B cell (primary cell): Measurements from ENCODE around the gene RCN1. TPM values are rescaled to one million over a fixed set of nuclear protein-coding genes. Genes with fewer than 3 reads are reported as not detected.

ENCODE experiments used
- ATAC-seq: fragments of 200-7000 bp; cut with Tn5 transposase; one replicate; pipeline ENCODE4 v1.10.0; 2021; ENCODE audit warnings: low read depth, mild to moderate bottlenecking, moderate number of reproducible peaks, moderate library complexity
- CTCF ChIA-PET: fragments of 350-600 bp; sonication (Branson Sonifier 250); formaldehyde crosslinking; loops from one replicate; lab custom pipeline; 2021; ENCODE audit warnings: antibody characterized with exemption, inconsistent platforms; lab: Charles Lee
- POLR2A ChIA-PET: fragments of 350-600 bp; sonication (Branson Sonifier 250); formaldehyde crosslinking; loops from one replicate; lab custom pipeline; 2021; ENCODE audit warnings: antibody characterized with exemption; lab: Charles Lee
- DNase-seq: peaks from one replicate; pipeline ENCODE4 v3.0.0; 2013
- H2AFZ ChIP-seq: 2 replicates; pipeline ENCODE4 v1.6.1; 2012; ENCODE audit warnings: mild to moderate bottlenecking, low read depth, low read length; ENCODE audit not compliant: insufficient read depth, poor library complexity, severe bottlenecking
- H3K27ac ChIP-seq, 2 donors: 1 replicate in 1 of 2; 2 replicates in 1 of 2; pipeline ENCODE4 v1.5.1; 2012 to 2013; ENCODE audit warnings: low read length in 2 of 2, mild to moderate bottlenecking in 2 of 2, moderate library complexity in 1 of 2
- H3K27me3 ChIP-seq, 4 experiments: fragments of 200-600 bp in 1 of 4; sonication (generic) in 1 of 4; replicated peaks in 1 of 4; 1 replicate in 2 of 4; 2 replicates in 2 of 4; pipeline versions ENCODE4 v1.6.1 to v1.7.0; 2013 to 2016; ENCODE audit warnings: low read length in 3 of 4, mild to moderate bottlenecking in 2 of 4, mixed read lengths in 1 of 4, moderate library complexity in 1 of 4; ENCODE audit not compliant: insufficient read depth in 4 of 4, control insufficient read depth in 3 of 4; ENCODE audit errors: control extremely low read depth in 1 of 4
- H3K36me3 ChIP-seq, 2 experiments: replicated peaks in 1 of 2; 1 replicate in 1 of 2; 2 replicates in 1 of 2; pipeline versions ENCODE4 v1.6.1 to v1.7.1; 2013; ENCODE audit warnings: low read length in 1 of 2; ENCODE audit not compliant: insufficient read depth in 2 of 2, control insufficient read depth in 1 of 2; ENCODE audit errors: control extremely low read depth in 1 of 2, extremely low read depth in 1 of 2
- H3K4me1 ChIP-seq, 2 donors: fragments of 200-600 bp in 1 of 2; sonication (generic) in 1 of 2; 1 replicate in 1 of 2; 2 replicates in 1 of 2; pipeline versions ENCODE4 v1.5.1 to v1.6.1; 2013 to 2017; ENCODE audit warnings: low read length in 2 of 2; ENCODE audit not compliant: control insufficient read depth in 2 of 2, insufficient read depth in 2 of 2
- H3K4me2 ChIP-seq: replicated peaks from 2 replicates; pipeline ENCODE3; 2012; ENCODE audit warnings: mild to moderate bottlenecking, low read depth, low read length; ENCODE audit not compliant: poor library complexity, severe bottlenecking
- H3K4me3 ChIP-seq, 5 experiments: fragments of 200-600 bp in 1 of 5; sonication (generic) in 1 of 5; 1 replicate in 3 of 5; 2 replicates in 2 of 5; pipeline versions ENCODE4 v1.5.1 to v1.7.0; 2011 to 2016; ENCODE audit warnings: low read length in 4 of 5, mild to moderate bottlenecking in 4 of 5, low read depth in 2 of 5, control low read depth in 1 of 5, moderate library complexity in 1 of 5; ENCODE audit not compliant: insufficient read depth in 1 of 5; ENCODE audit errors: control extremely low read depth in 1 of 5, extremely low read depth in 1 of 5
- H3K79me2 ChIP-seq: fragments of 200-600 bp; sonication (generic); one replicate; pipeline ENCODE4 v1.6.0; 2016; ENCODE audit warnings: low read length; ENCODE audit not compliant: control insufficient read depth, insufficient read depth
- H3K9ac ChIP-seq: fragments of 200-600 bp; sonication (generic); 2 replicates; pipeline ENCODE4 v1.6.1; 2017; ENCODE audit warnings: mild to moderate bottlenecking, low read length, moderate library complexity
- H3K9me3 ChIP-seq, 3 donors: one replicate each; pipeline versions ENCODE4 v1.6.1 to v1.7.1; 2013; ENCODE audit warnings: low read length in 2 of 3; ENCODE audit not compliant: control insufficient read depth in 2 of 3, insufficient read depth in 1 of 3; ENCODE audit errors: control extremely low read depth in 1 of 3
- H4K20me1 ChIP-seq: 2 replicates; pipeline ENCODE4 v1.6.0; 2012; ENCODE audit warnings: mild to moderate bottlenecking, low read length; ENCODE audit not compliant: insufficient read depth, control insufficient read depth, poor library complexity, severe bottlenecking
- H3K27ac Mint-ChIP-seq: one replicate; pipeline ENCODE4 v1.8.0; 2021; ENCODE audit warnings: mixed read lengths
- H3K27me3 Mint-ChIP-seq: one replicate; pipeline ENCODE4 v1.8.0; 2021; ENCODE audit warnings: mixed read lengths
- H3K4me1 Mint-ChIP-seq: one replicate; pipeline ENCODE4 v1.8.0; 2021; ENCODE audit warnings: mixed read lengths
- H3K4me3 Mint-ChIP-seq: one replicate; pipeline ENCODE4 v1.8.0; 2021; ENCODE audit warnings: mixed read lengths
- H3K9me3 Mint-ChIP-seq: one replicate; pipeline ENCODE4 v1.8.0; 2022; ENCODE audit warnings: mixed read lengths; ENCODE audit not compliant: insufficient read depth
- EZH2 ChIP-seq: IDR thresholded peaks from 2 replicates; pipeline ENCODE4 v1.6.1; 2012; ENCODE audit warnings: borderline replicate concordance, low read depth, mild to moderate bottlenecking, moderate library complexity, low read length; ENCODE audit not compliant: insufficient read depth, poor library complexity, severe bottlenecking
- WGBS: methylation state at CpG from one replicate; pipeline ENCODE4 v1.1.5; 2013; ENCODE audit warnings: missing lambda C conversion rate; ENCODE audit not compliant: insufficient coverage; 5-methylcytosine and 5-hydroxymethylcytosine counted together
- intact Hi-C: fragments of 100-400 bp; cut with micrococcal nuclease; formaldehyde crosslinking; loops from one replicate; pipeline ENCODE4 v1.10.0; 2022
- polyA plus RNA-seq: library from polyadenylated mRNA; depleted of rRNA; stranded (reverse); fragments of >200 nt; gene quantifications from 2 replicates; pipeline ENCODE4 v1.2.3, GENCODE V29; 2012
- small RNA-seq: library from RNA; depleted of rRNA; stranded (forward); fragments of <200 nt; gene quantifications from one replicate; pipeline ENCODE3, GENCODE V24; 2012; ENCODE audit warnings: low replicate concordance, low read depth; ENCODE audit not compliant: insufficient read length
- total RNA-seq, 2 donors: library from RNA; stranded (reverse); fragments of 120-200 nt in 1 of 2; gene quantifications; 1 replicate in 1 of 2; 2 replicates in 1 of 2; pipeline versions ENCODE4 v1.2.3 to v1.2.4, GENCODE V29; 2013 to 2022
- TF ChIP-seq, protein P1 (sequence below): fragments of 200-600 bp; IDR thresholded peaks from one replicate; pipeline ENCODE4 v1.8.0; 2022; ENCODE audit warnings: antibody characterized with exemption, mild to moderate bottlenecking

RCN1 gene
- total and polyA plus RNA-seq, 2 donors (not counting 1 experiment from before 2014, with no cell fraction given), result 2.6 to 3.8 TPM

DNA sequence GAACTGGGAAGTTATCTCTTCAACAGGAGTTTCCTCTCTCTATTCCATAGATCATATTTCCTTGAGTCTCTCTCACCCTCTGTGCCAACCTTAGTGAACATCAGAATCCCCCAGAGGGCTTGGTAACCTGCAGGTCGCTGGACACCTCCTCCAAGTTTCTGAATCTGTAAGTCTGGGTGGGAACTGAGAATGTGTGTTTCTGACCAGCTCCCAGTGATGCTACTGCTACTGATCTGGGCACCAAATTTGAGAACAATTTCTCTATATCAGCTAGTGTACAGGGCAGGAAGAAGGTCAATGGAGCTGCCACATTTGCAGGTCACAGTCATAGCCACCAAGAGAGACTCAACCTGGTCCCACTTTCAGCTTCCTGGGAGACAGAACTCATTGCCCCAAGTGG lies 62.9 kb downstream of the RCN1 start:
- Histone ChIP-seq H3K36me3 (no peaks in the 10 kb centered on the region), H3K9ac (no peak overlapping the region), H3K4me3 (no peak overlapping the region), H3K79me2 (no peaks in the 10 kb centered on the region), H3K27ac (no peak overlapping the region), H3K27me3 (peaks cover 0 to 8% (median 2%) of the 10 kb centered on the region in 4 experiments), H3K4me2 (no peak overlapping the region), H3K4me1 (no peaks in the 10 kb centered on the region), H2AFZ (no peak overlapping the region), H4K20me1 (no peaks in the 10 kb centered on the region), H3K9me3 (no peaks in the 10 kb centered on the region)
- TF ChIP-seq EZH2, result no peak
- TF ChIP-seq, protein P1, sequence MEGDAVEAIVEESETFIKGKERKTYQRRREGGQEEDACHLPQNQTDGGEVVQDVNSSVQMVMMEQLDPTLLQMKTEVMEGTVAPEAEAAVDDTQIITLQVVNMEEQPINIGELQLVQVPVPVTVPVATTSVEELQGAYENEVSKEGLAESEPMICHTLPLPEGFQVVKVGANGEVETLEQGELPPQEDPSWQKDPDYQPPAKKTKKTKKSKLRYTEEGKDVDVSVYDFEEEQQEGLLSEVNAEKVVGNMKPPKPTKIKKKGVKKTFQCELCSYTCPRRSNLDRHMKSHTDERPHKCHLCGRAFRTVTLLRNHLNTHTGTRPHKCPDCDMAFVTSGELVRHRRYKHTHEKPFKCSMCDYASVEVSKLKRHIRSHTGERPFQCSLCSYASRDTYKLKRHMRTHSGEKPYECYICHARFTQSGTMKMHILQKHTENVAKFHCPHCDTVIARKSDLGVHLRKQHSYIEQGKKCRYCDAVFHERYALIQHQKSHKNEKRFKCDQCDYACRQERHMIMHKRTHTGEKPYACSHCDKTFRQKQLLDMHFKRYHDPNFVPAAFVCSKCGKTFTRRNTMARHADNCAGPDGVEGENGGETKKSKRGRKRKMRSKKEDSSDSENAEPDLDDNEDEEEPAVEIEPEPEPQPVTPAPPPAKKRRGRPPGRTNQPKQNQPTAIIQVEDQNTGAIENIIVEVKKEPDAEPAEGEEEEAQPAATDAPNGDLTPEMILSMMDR, result no peak
- ChIA-PET CTCF (interaction anchor here (0.6 kb wide), 1 partner anchor 276 kb away, joined by 3 read pairs; no protein-coding TSS in a partner anchor), POLR2A (no interaction called here)
- intact Hi-C loops, result no loop called here
- Mint-ChIP-seq H3K9me3 (no peaks in the 10 kb centered on the region), H3K27ac (no peak overlapping the region), H3K27me3 (peaks cover 25% of the 10 kb centered on the region), H3K4me3 (no peak overlapping the region), H3K4me1 (no peaks in the 10 kb centered on the region)
- ATAC-seq (no peak), DNase-seq (no peak)
- no CpG with 5 or more reads among the region's 1 CpG for WGBS

DNA sequence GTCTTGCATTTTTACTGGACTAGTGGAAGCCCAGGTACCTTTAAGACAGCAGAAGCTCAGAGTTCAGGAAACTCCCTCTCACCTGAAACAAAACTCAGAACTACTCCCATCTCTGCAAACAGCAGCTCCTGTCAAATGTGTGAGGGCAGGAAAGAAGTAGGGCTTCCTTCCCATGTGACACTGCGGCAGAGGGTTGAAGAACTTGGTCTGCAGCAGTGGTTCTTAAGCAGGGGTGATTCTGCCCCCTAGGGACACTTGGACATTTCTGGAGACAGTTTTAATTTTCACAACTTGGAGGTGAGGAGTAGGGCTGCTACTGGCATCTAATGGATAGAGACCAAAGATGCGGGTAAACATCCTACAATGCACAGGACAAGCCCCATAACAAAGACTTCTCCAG lies 63.4 kb downstream of the RCN1 start:
- no peak overlapping the region for H2AFZ ChIP-seq
- no peak overlapping the region for H3K4me2 ChIP-seq
- intact Hi-C loops, result no loop called here
- ChIA-PET CTCF (interaction anchor here (1.4 kb wide), 1 partner anchor 103 kb away, joined by 3 read pairs; no protein-coding TSS in a partner anchor), POLR2A (no interaction called here)
- no peaks in the 10 kb centered on the region for H3K9me3 Mint-ChIP-seq
- ATAC-seq, result no peak
- no peaks in the 10 kb centered on the region for H3K36me3 ChIP-seq
- no peak overlapping the region for H3K4me3 Mint-ChIP-seq
- no peaks in the 10 kb centered on the region for H4K20me1 ChIP-seq
- H3K4me3 ChIP-seq, result no peak overlapping the region
- no peak overlapping the region for H3K9ac ChIP-seq
- no peaks in the 10 kb centered on the region for H3K9me3 ChIP-seq
- no peak overlapping the region for H3K27ac ChIP-seq
- H3K4me1 Mint-ChIP-seq, result no peaks in the 10 kb centered on the region
- WGBS, result 17% methylated on average over 1 of the region's 2 CpGs
- H3K79me2 ChIP-seq, result no peaks in the 10 kb centered on the region
- H3K4me1 ChIP-seq, result no peaks in the 10 kb centered on the region
- H3K27ac Mint-ChIP-seq, result no peak overlapping the region
- H3K27me3 Mint-ChIP-seq, result peaks cover 25% of the 10 kb centered on the region
- DNase-seq, result no peak
- H3K27me3 ChIP-seq, result peaks cover 0 to 8% (median 2%) of the 10 kb centered on the region in 4 experiments
- TF ChIP-seq, protein P1, result no peak
- TF ChIP-seq EZH2, result no peak

Small RNA genes lying within 50 kb of the gene (small RNA-seq; reads per million reads assigned to genes)
- gene RF00012, result not detected
